Choroid plexus epithelial cell (primary cell): ENCODE results near the gene ROR2.
A peak's percentile ranks its signal among the peaks of the same experiment; 100 is the strongest.

Experiments used
- DNase-seq: peaks from one replicate; pipeline ENCODE4 v3.0.0-alpha.2; 2010; ENCODE audit warnings: low read depth
- H3K4me3 ChIP-seq: 2 replicates; pipeline ENCODE4 v1.5.1; 2011; ENCODE audit warnings: low read depth, mild to moderate bottlenecking, control low read depth, low read length, moderate library complexity
- TF ChIP-seq, protein P1 (sequence below): conservative IDR thresholded peaks from 2 replicates; pipeline ENCODE4 v1.5.1; 2011; ENCODE audit warnings: low read depth, mild to moderate bottlenecking, control low read depth, inconsistent platforms, low read length, moderate library complexity

Gene ROR2

DNA sequence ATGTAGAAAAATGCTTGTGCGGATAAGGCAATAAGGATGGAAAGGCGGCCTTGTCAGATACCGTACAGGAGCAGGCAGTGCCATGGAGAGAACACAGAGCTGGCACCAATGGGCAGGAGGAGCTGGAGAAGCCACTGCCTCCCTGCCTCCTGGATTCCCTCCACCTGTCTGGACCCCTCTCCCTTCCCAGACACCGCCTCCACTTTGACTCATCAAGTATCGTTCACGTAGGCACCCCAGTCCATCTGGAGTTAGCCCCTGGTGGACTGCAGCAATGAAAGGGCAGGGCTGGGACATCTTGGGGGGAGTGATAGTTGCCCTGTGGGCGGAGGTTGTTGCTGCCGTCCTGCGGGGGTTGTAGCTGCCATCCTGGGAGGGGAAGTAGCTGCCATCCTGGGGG is 232.0 kb downstream of the ROR2 start:
- DNase-seq: no peak
- TF ChIP-seq, protein P1, sequence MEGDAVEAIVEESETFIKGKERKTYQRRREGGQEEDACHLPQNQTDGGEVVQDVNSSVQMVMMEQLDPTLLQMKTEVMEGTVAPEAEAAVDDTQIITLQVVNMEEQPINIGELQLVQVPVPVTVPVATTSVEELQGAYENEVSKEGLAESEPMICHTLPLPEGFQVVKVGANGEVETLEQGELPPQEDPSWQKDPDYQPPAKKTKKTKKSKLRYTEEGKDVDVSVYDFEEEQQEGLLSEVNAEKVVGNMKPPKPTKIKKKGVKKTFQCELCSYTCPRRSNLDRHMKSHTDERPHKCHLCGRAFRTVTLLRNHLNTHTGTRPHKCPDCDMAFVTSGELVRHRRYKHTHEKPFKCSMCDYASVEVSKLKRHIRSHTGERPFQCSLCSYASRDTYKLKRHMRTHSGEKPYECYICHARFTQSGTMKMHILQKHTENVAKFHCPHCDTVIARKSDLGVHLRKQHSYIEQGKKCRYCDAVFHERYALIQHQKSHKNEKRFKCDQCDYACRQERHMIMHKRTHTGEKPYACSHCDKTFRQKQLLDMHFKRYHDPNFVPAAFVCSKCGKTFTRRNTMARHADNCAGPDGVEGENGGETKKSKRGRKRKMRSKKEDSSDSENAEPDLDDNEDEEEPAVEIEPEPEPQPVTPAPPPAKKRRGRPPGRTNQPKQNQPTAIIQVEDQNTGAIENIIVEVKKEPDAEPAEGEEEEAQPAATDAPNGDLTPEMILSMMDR: no peak

DNA sequence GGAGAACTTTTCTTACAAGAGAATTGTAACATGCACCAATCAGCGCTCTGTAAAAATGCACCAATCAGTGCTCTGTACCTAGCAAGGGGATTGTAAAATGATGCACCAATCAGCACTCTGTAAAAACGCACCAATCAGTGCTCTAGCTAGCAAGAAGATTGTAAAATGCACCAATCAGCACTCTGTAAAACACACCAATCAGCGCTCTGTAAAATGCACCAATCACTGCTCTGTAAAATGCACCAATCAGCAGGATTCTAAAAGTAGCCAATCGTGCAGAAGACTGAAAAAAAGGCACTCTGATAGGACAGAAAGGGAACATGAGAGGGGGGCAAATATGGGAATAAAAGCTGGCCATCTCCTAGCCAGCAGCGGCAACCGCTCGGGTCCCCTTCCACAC is 233.2 kb downstream of the ROR2 start:
- no peak overlapping the region for H3K4me3 ChIP-seq
- no peak for DNase-seq
- TF ChIP-seq, protein P1: no peak

More for the DNA sequence above, 232.0 kb downstream of the ROR2 start:
- no peak overlapping the region for H3K4me3 ChIP-seq

DNA sequence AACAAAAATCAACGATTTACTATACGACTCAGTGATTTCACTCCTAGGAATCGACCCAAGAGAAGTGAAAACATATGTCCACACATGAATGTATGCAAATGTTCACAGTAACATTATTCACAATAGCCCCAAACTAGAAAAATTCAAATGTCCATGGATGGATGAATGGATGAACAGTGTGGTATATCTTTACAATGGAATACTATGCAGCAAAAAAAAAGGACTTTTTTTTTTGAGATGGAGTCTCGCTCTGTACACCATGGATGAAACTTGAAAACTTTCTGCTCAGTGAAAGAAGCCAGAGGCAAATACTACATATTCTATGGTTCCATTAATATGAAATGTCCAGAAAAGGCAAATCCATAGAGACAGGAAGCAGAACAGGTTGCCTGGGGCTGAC is 233.8 kb downstream of the ROR2 start:
- TF ChIP-seq, protein P1: no peak
- DNase-seq: no peak
- H3K4me3 ChIP-seq: no peak overlapping the region

DNA sequence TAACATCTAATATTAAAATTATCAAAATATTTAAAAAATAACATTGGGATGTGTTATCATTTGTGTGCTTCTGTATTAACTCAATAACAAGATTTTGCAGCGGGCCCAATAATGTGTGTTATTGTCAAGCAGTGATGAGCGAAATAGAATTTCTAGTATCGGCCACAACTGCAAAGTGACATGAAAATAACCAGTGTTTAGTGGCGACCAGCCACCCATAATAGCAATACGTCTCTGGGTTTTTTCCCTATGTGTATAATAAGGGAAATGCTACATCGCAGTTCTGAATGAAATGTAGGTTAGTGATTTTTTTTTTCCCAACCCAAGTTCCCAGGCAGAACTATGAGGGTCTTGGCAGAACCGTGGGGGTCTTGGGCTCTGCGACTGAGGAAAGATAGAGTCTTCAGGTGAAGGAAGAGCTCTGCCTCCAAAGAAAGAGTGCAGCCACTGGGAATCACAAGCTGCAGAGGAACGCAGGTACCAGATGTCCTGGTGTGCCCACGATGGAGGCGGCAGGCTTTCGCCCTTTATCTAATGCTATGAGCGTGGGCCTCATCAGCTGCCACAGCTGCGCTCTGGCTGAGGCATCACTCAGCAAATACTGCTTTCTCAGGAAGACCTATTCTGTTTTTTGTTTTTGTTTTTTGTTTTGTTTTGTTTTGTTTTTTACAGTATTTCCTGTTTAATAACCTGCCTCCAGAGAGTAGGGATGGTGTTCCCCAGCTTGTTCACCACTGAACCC is 235.0 kb downstream of the ROR2 start:
- TF ChIP-seq, protein P1: no peak
- no peak for DNase-seq
- H3K4me3 ChIP-seq: peak overlapping the region; percentile 54

DNA sequence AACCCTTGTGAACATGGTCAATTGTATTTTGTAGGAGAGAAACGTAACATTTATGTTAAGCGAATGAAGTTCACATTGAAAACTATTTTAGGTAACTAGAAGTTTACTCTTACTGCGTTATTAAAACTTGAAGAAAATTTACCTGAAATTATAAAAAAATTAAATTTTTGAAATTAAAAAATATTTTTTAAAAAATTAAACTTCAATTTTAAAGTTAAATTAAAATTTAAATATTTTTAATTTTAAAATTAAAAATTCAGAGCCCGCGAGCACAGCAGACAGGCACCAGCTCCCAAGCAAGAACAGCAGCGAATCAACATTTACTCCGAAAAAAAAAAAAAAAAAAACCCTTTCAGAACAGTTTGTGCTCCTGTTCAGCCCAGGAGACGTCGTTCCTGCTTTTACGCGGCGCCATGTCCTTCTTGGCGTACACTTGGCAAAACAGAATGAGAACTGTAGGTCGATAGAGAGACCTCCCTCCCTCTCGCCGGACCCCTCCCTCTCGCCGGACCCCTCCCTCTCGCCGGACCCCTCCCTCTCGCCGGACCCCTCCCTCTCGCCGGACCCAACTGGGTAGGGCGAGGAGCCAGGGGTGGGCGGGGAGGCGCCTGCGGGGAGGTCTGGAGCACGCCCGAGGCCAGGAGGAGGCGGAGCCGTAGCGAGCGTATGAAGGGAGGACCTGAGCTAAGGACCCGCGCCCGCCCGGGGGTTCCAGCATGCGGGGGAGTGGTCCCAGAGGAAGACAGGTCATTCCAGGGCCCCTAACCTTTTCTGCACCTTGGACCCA is 235.8 kb downstream of the ROR2 start:
- H3K4me3 ChIP-seq: peak overlapping the region; percentile 54
- DNase-seq: peak; percentile 84
- TF ChIP-seq, protein P1: no peak

DNA sequence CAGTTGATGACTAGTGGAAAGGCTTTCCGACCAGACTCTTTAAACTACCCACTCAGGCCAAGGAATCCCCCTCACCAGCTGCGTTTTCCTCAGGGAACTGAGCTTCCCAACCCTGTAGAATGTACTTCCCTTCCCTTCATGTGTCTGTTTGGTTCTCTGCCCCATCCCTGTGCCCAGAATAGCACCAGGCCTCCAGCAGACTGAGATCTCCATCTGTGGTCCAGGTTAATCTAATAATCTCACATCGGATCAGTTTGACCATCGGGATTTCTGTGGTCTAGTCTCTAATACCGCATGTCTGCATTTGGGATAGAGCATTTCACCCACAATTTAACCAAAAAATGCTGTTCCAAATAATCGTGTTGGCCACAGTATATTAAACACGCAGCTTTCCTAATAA is 237.2 kb downstream of the ROR2 start:
- TF ChIP-seq, protein P1: no peak
- no peak for DNase-seq
- no peak overlapping the region for H3K4me3 ChIP-seq
